ENCODE measurements around the gene FRRS1.

GRCh38 chr1:99768524-99769245, 2.2 kb upstream of the FRRS1 start:
- TF ChIP-seq POLR2A (IDR thresholded peaks at IDR 0.05) (no peak), CTCF (IDR thresholded peaks at IDR 0.05) (no peak)

Measured in right lobe of liver (tissue), 4 donors.